Epithelial cell of esophagus (primary cell): Measurements from ENCODE around the gene B4GALT3.

Experiments
- DNase-seq: peaks from one replicate; pipeline ENCODE4 v3.0.0; 2010; ENCODE audit warnings: low read depth
- H3K4me3 ChIP-seq: 2 replicates; pipeline ENCODE4 v1.5.1; 2011; ENCODE audit warnings: mild to moderate bottlenecking, low read length, control low read depth
- CTCF ChIP-seq: IDR thresholded peaks from 2 replicates; pipeline ENCODE4 v1.5.1; 2011; ENCODE audit warnings: low read depth, mild to moderate bottlenecking, low read length, control low read depth, inconsistent platforms; ENCODE audit not compliant: insufficient read depth; ENCODE audit errors: missing control alignments

The B4GALT3 gene

GRCh38 chr1:161168906-161169305 is 8.4 kb downstream of the B4GALT3 start:
- TF ChIP-seq CTCF = no peak
- H3K4me3 ChIP-seq = no peak overlapping the region

GRCh38 chr1:161166669-161167548 is 10.4 kb downstream of the B4GALT3 start:
- no peak for TF ChIP-seq CTCF
- no peak for DNase-seq
- peak overlapping the region; percentile 88 for H3K4me3 ChIP-seq

More at GRCh38 chr1:161168906-161169305, 8.4 kb downstream of the B4GALT3 start:
- DNase-seq = no peak

DNA sequence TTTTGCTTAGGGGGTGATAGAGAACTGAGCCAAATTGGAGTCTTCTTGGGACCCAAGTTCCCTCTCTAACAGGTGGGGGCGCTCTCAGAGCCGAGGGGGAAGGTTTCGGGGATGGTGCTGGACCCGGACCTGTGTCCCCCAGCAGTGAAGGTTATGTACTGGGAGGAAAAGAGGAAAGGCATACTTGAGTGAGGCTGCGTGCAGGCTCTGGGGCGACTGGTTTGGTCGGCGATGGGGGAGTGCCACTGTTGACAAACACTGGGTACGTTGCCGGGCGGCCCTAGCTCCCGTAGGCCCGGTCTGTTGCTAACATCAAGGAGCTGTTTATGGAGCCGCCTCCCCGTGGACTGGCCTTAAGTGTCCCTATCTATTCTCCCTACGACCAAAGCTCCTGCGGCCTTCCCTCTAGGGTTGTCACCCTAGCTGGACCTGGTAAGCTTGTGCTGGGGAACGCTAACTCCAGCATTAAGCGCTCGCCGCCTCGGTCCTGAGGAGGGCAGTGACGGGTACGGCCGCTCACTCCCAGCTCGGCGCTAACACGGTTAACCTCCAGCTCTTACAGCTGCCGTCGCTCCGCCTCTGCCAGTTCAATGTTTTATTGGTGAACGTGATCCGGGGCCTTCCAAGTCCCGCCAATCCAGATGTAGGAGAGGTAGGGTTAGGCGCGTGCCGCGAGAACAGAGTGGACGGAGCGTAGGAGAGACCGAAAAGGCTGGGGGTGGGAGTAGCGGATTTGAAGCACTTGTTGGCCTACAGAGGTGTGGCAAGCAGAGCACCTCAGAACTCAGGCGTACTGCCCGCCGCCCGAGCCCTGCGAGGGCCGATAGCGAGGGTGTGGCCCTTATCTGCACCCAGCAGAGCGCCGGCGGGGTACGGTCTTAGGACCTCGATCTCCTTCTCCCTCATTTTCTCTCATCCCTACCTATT is 11.3 kb downstream of the B4GALT3 start, which contains the start of gene PPOX:
PPOX (plus strand) TSS at position 685 of the 927 bp plus-strand sequence. CDS start 422 bp downstream, outside the sequence.
- TF ChIP-seq CTCF = peak; percentile 35
- peak within 1 kb of the TSS; percentile 88 for H3K4me3 ChIP-seq

GRCh38 chr1:161164901-161165610 is 12.3 kb downstream of the B4GALT3 start:
- no peak for DNase-seq
- no peak for TF ChIP-seq CTCF
- peak overlapping the region; percentile 88 for H3K4me3 ChIP-seq

More for the DNA sequence above, 11.3 kb downstream of the B4GALT3 start, which contains the start of gene PPOX:
- DNase-seq = peak; percentile 99

GRCh38 chr1:161163793-161164192 is 13.5 kb downstream of the B4GALT3 start:
- DNase-seq = no peak
- no peak for TF ChIP-seq CTCF
- no peak overlapping the region for H3K4me3 ChIP-seq

- no peak overlapping the region for H3K4me3 ChIP-seq
- no peak for DNase-seq
- TF ChIP-seq CTCF = no peak
Measured at GRCh38 chr1:161162806-161163205, 14.5 kb downstream of the B4GALT3 start.
